ENCODE results near the gene PTPRE. TPM values are rescaled to one million over a fixed set of nuclear protein-coding genes. Genes with fewer than 3 reads are reported as not detected.
A peak's percentile ranks its signal among the peaks of the same experiment; 100 is the strongest.

Gene PTPRE
- total RNA-seq, 2 donors from 2014 or later: 32.7 to 54.1 TPM

DNA sequence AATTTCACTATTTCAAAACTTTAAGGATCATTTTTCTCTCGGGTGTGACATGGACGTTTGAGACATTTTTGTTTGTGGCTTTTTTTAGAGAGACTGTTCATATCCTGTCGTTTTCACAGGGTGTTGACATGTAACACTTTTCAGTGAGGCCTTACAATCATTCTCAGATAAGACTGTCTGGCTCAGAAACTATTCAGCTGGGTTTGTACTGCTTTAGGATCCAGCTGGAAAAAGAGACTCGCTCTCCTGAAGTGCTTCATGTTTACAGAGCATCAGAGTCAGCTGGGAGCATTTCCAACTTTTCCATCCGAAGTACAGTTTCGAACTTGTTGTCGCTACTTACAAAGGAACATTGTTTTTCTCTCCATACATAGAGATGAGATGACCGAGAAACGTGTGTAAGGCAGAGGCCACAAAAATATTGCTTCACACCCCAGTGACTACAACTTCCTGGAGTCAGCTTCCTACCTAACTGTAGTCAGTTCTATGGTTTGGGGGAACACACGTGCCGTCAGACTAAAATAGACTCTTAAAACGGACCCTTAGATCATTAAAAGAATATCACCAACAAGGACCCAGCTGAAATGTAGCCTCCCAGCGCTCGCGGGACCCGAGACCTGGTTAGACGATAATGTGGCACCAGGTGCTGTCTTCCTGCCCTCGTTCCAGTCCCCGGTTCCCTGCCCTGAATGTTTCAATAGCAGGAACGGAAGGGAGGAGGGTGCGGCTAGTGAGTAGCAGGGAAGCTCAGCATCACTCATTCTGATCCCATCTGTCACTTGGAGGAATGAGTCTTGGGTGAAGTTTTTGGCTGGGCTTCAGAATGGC lies 141.3 kb downstream of the PTPRE start:
- peaks cover 59% of the 10 kb centered on the region for H3K36me3 Mint-ChIP-seq (ENCODE audit: low read depth)
- peak overlapping the region; percentile 97 for H3K27ac Mint-ChIP-seq
- no peaks in the 10 kb centered on the region for H3K9me3 Mint-ChIP-seq
- H3K4me3 Mint-ChIP-seq: peak overlapping the region; percentile 93
- peaks cover 16% of the 10 kb centered on the region for H3K4me1 Mint-ChIP-seq
- peak; percentile 58 for ATAC-seq (replicated peaks)
- no peaks in the 10 kb centered on the region for H3K27me3 Mint-ChIP-seq

DNA sequence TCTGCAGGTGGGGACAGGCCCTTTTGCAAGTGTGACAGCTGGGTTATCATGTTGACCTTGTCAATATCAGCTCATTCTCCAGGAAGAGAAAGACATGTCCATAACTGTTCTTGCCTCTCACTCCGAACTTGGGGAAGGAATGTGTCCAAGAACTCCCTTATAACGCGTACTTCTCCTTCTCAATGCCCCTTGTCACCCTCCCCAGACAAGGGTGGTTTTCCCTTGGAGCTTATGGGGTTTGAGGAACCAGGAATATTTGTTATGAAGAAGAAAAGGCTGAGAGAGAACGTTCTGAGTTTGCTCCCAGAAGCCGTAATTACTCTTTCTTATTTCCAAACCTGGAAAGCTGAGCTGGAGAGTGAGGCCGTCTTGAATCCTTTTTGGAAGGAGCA lies 141.9 kb downstream of the PTPRE start:
- no peak for ATAC-seq (replicated peaks)

DNA sequence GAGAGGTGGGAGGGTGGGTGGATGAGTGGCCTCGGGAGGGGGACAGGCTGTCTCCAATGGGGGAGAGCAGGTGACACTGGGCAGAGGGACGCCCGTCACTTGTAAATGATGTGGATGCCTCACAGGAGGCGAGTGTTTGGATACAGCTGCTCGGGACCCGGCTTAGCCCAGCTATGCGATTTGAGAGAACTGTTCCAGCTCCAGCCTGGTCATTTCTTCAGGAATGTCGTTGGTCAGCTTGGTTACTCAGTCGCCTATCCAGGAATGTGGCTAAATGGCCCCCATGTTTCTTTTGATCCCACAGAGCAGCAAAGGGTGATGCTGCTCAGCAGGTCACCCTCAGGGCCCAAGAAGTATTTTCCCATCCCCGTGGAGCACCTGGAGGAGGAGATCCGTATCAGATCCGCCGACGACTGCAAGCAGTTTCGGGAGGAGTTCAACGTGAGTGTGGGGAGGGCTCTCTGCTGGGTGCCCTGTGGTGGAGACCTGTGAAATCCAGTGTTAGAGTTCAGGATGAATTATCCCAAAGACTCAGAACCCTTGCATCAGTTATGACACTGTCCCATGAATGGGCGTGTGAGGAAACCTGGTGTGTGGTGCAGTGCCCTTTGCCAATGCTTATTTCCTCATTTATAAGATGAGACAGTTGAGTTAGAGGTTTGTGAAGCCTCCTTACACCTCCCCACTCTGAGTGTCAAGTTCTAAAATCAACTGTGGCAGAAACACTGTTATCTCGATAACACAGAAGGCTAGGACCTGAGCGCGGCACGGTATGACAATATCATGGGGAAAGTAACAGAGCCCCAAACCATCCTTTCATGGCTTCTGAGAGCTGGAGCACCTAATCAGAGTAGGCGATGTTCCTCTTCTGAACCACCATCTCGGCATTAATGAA lies 142.6 kb downstream of the PTPRE start:
- H3K9me3 Mint-ChIP-seq: no peaks in the 10 kb centered on the region
- peak overlapping the region; percentile 93 for H3K4me3 Mint-ChIP-seq
- peak overlapping the region; percentile 97 for H3K27ac Mint-ChIP-seq
- H3K4me1 Mint-ChIP-seq: peaks cover 16% of the 10 kb centered on the region
- peaks cover 68% of the 10 kb centered on the region for H3K36me3 Mint-ChIP-seq (ENCODE audit: low read depth)
- no peak for ATAC-seq (replicated peaks)
- H3K27me3 Mint-ChIP-seq: no peaks in the 10 kb centered on the region

More for the DNA sequence above, 141.9 kb downstream of the PTPRE start:
- Mint-ChIP-seq H3K4me1 (peaks cover 16% of the 10 kb centered on the region), H3K27me3 (no peaks in the 10 kb centered on the region), H3K4me3 (peak overlapping the region; percentile 93), H3K9me3 (no peaks in the 10 kb centered on the region), H3K36me3 (ENCODE audit: low read depth) (peaks cover 63% of the 10 kb centered on the region), H3K27ac (peak overlapping the region; percentile 97)

DNA sequence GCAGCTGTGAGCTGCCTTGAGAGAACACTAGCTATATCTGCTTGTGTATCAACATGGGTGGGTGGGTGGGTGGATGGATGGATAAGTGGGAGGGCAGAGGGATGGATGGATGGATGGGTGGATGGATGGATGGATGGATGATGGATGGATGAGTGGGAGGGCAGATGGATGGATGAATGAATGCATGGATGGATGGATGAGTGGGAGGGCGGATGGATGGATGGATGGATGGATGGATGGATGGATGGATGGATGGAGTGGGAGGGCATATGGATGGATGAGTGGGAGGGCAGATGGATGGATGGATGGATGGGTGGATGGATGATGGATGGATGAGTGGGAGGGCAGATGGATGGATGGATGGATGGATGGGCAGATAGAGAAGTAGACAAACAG lies 143.2 kb downstream of the PTPRE start:
- H3K27me3 Mint-ChIP-seq: no peaks in the 10 kb centered on the region
- H3K4me3 Mint-ChIP-seq: peak overlapping the region; percentile 93
- H3K36me3 Mint-ChIP-seq (ENCODE audit: low read depth): peaks cover 73% of the 10 kb centered on the region
- H3K27ac Mint-ChIP-seq: peak overlapping the region; percentile 29
- no peaks in the 10 kb centered on the region for H3K9me3 Mint-ChIP-seq
- ATAC-seq (replicated peaks): no peak
- peaks cover 16% of the 10 kb centered on the region for H3K4me1 Mint-ChIP-seq

DNA sequence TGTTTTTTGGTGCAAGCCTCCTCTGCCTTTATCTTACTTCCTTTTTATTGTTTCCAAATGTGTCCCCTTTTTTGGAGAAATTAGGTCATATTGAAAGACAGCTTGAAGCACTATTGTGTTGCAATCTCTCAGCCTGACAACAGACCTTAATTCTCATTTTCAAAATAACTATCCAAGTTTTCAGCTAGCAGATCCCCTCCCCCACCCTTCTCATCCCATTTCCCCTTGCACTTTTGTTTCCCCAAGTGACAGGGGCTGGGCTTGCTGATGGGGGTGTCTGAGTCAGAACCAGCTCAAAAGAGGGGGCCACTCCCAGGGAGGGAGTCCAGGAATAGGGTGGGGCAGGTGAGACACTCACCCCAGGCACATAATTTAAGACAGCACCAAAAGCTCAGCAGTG lies 144.0 kb downstream of the PTPRE start:
- peaks cover 81% of the 10 kb centered on the region for H3K36me3 Mint-ChIP-seq (ENCODE audit: low read depth)
- H3K27me3 Mint-ChIP-seq: no peaks in the 10 kb centered on the region
- H3K4me1 Mint-ChIP-seq: peaks cover 16% of the 10 kb centered on the region
- ATAC-seq (replicated peaks): no peak
- H3K4me3 Mint-ChIP-seq: peak overlapping the region; percentile 93
- H3K9me3 Mint-ChIP-seq: no peaks in the 10 kb centered on the region
- H3K27ac Mint-ChIP-seq: peak overlapping the region; percentile 29

DNA sequence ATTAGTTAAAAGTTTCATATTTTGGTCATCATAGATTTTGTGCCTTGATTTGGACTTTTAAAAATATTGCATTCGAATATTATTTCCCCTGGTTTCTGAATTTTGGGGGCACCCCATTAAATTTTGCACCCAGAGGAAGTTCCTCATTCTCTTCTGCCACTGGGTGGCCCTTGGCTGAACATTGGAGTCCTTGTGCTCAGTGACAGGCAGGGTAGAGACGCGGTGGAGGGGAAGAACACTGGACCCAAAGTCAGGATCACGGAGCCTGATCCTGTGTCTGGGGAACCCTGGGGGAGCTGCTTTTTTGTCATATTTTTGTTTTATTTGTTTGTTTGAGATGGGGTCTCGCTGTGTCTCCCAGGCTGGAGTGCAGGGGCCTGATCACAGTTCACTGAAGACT lies 144.6 kb downstream of the PTPRE start:
- peaks cover 16% of the 10 kb centered on the region for H3K4me1 Mint-ChIP-seq

DNA sequence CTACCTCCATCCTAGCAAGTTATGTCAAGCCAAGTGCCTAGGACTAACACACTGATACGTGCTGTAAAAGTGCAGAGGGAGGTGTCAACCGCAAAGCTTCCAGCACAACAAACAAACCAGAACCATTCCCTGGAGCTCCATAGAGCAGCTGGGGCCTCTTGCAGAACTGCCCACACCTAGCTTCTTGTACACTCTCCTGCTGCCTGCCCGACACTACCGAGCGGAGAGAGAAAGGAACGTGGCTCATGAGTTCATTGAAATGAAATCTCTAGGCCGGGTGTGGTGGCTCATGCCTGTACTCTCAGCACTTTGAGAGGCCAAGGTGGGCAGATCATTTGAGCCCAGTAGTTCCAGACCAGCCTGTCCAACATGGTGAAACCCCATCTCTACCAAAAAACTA lies 145.8 kb downstream of the PTPRE start:
- H3K27me3 Mint-ChIP-seq: no peaks in the 10 kb centered on the region
- peaks cover 94% of the 10 kb centered on the region for H3K36me3 Mint-ChIP-seq (ENCODE audit: low read depth)
- no peaks in the 10 kb centered on the region for H3K9me3 Mint-ChIP-seq
- no peak overlapping the region for H3K4me3 Mint-ChIP-seq
- no peak for ATAC-seq (replicated peaks)
- H3K27ac Mint-ChIP-seq: no peak overlapping the region
- H3K4me1 Mint-ChIP-seq: peaks cover 16% of the 10 kb centered on the region

More for the DNA sequence above, 144.6 kb downstream of the PTPRE start:
- no peaks in the 10 kb centered on the region for H3K9me3 Mint-ChIP-seq
- no peak overlapping the region for H3K27ac Mint-ChIP-seq
- no peak overlapping the region for H3K4me3 Mint-ChIP-seq
- ATAC-seq (replicated peaks): no peak
- H3K27me3 Mint-ChIP-seq: no peaks in the 10 kb centered on the region
- H3K36me3 Mint-ChIP-seq (ENCODE audit: low read depth): peaks cover 87% of the 10 kb centered on the region

DNA sequence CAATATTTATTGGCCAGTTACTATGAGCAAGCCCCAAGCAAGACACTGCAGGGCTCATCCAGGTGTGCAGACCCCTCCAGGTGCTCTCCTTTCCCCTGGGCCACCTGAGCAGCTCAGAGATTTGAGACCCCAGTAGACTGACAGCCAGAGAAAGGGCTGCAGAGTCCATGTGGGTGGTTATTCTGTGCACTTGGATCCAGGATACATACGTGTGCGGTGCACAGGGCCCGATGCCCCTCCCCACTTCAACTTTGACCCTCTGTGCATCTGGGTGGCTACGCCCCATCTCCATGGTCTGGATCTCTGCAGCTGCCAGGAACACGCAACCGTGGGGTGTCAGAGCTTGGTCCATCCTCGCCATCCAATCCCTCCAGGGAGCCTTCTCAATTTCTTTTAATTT lies 146.5 kb downstream of the PTPRE start:
- Mint-ChIP-seq H3K4me3 (no peak overlapping the region), H3K36me3 (ENCODE audit: low read depth) (peaks cover 94% of the 10 kb centered on the region), H3K4me1 (peaks cover 16% of the 10 kb centered on the region), H3K27me3 (no peaks in the 10 kb centered on the region), H3K27ac (no peak overlapping the region), H3K9me3 (no peaks in the 10 kb centered on the region)
- no peak for ATAC-seq (replicated peaks)

DNA sequence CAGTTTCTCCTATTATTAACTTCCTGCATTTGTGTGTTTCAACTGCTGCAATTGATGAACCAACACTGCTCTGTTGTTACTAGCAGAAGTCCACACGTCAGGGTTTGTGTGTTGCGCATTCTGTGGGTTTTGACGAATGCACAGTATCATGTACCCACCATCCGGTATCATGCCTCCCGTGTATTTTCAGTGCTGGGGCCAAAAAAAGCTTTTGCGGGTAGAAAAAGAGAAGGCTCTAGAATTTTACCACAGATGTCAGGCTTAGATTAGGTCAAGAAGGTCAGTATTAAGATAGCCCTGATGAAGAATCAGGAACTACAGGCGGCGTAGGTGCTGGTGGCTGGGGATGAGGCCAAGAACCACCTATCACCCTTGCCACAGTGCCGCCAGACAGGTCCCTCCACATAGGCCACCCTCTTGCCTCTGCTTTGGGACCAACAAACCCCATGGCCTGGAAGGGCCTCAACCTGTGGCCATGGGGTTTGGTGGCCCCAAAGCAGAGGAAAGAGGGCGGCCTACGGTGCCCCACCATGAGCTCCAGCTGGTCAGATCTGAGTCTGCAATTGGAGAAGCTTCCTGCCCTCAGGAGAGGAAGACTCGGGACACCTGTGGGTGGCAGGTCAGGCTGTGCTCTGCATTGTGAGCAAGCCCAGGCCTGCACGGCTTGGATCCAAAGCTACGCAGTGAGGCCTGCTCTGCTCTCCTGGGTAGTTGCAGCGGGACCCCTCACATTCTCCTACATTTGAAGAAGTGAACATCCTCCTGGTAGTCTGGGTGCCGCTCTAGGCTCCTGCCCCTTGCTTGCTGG lies 147.5 kb downstream of the PTPRE start:
- peaks cover 11% of the 10 kb centered on the region for H3K4me1 Mint-ChIP-seq
- no peaks in the 10 kb centered on the region for H3K27me3 Mint-ChIP-seq
- ATAC-seq (replicated peaks): no peak
- no peak overlapping the region for H3K27ac Mint-ChIP-seq
- no peak overlapping the region for H3K4me3 Mint-ChIP-seq
- no peaks in the 10 kb centered on the region for H3K9me3 Mint-ChIP-seq
- H3K36me3 Mint-ChIP-seq (ENCODE audit: low read depth): peaks cover 90% of the 10 kb centered on the region

DNA sequence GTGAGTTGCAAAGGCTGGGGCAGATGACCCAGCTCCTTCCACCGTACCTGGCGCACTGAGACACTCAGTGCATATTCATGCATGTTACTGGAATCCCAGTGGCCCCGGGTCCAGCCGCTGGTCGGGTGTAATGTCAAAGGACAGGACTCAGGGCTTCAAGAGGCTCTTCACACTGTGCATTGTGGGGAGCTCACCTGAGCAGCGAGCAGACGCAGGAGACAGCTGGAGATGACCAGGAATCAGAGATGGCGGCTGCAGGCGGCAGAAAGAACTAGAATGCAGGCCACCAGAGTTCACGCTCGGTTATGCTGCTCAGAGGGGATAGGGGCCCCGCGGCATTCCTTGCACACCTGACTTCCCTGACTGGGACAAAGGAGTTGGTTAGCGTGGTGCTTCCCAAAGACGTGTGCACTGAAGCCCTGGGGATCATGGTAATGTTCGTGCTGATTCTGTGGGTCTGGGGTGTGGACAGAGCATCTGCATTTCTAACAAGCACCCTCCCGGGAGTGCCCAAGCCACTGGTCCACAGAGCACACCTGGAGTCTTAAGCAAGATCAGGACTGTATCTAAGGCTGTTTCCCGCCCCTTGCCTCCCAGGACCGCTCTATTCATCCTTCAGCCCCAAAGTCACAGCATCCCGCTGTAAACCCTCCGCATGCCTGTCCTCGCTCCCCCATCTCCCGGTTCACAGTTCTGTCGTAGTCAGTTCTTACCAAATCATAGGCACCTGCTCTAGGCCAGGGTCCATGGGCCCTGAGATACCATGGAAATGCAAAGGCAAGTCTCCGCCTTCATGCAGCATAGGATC lies 148.4 kb downstream of the PTPRE start:
- H3K9me3 Mint-ChIP-seq: no peaks in the 10 kb centered on the region
- ATAC-seq (replicated peaks): no peak
- H3K4me1 Mint-ChIP-seq: peaks cover 12% of the 10 kb centered on the region
- H3K27me3 Mint-ChIP-seq: no peaks in the 10 kb centered on the region
- peaks cover 90% of the 10 kb centered on the region for H3K36me3 Mint-ChIP-seq (ENCODE audit: low read depth)
- no peak overlapping the region for H3K4me3 Mint-ChIP-seq
- H3K27ac Mint-ChIP-seq: no peak overlapping the region

DNA sequence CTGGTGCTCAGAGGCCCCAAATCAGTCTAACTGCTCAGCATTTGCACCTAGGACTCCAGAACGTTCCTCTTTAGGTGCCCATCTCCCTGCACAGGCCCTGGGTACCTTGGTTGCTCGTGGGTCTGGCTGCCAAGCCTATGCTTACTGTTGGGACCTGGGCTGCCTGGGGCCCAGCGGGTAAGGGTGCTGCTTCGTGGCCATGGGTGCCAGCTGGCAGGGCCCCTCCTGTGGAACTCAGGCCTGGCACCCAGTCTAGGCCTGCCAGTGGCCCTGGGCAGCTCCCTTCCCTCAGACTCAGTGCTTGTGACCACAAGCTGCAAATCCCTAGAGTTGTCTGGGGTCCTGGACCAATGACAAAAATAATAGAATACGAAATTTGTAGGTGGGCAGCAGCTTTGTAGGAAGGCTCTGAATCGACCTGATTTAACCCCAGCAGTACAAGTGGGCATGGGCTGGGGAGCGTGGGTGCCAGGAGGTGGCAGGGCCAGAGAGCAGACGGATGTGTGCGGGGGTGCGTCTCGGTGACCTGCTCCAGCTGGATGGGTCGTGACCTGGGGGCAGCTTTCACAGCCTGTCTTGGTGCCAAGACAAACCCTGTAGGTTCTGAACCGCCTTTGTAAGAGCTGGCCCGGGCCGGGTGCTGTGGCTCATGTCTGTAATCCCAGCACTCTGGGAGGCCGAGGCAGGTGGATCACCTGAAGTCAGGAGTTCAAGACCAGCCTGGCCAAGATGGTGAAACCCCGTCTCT lies 149.6 kb downstream of the PTPRE start:
- no peak overlapping the region for H3K27ac Mint-ChIP-seq
- no peaks in the 10 kb centered on the region for H3K9me3 Mint-ChIP-seq
- H3K27me3 Mint-ChIP-seq: no peaks in the 10 kb centered on the region
- peaks cover 90% of the 10 kb centered on the region for H3K36me3 Mint-ChIP-seq (ENCODE audit: low read depth)
- H3K4me1 Mint-ChIP-seq: peaks cover 5% of the 10 kb centered on the region
- no peak for ATAC-seq (replicated peaks)
- H3K4me3 Mint-ChIP-seq: no peak overlapping the region

DNA sequence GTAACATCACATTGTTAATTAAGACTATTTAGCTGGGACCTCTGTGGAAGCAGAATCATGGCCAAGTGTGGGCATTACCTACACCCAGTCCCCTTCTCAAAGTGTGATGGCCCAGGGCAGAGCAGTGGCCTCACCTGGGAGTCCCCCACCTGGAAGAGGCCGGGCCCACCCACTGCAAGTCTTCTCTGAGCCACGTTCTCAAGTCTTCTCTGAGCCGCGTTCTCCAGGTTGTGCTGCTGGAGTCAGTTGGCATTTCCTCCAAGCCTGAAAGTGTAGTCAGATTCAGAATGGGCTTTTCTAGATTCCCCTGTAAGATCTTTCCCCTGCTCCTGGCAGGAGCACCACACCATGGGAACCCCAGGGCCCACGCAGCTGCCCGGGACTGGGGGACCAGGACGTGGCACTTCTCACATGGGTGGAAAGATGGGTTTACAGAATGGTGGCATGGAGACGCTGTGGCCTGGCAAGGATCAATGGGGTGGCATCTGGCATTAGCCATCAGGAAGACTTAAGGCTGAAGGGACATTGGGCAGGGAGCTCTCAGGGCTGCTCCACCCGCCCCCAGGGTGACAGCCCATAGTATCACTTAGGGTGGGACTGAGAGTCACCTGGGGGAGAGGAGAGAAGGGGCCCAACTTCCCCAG lies 151.3 kb downstream of the PTPRE start:
- ATAC-seq (replicated peaks): no peak
- Mint-ChIP-seq H3K9me3 (no peaks in the 10 kb centered on the region), H3K27me3 (no peaks in the 10 kb centered on the region), H3K36me3 (ENCODE audit: low read depth) (peaks cover 89% of the 10 kb centered on the region), H3K4me1 (peaks cover 13% of the 10 kb centered on the region), H3K4me3 (no peak overlapping the region), H3K27ac (peak overlapping the region; percentile 26)

DNA sequence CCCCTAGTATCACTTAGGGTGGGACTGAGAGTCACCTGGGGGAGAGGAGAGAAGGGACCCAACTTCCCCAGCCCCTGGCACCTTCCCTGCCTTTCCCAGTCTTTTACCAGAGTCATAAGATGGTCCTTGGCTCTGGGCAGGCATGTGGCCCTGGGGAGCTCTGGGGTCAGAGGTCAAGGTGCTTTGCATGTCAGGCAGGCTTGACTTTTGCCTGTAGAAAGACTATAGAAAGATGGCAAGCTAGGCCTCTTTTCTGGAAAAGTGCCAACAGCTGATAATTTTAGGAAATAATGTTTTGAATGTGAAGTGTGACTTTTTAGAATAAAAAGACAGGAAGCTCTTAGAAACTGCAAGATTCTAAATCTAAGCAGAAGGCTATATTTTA lies 151.8 kb downstream of the PTPRE start:
- H3K27ac Mint-ChIP-seq: no peak overlapping the region
- H3K9me3 Mint-ChIP-seq: no peaks in the 10 kb centered on the region
- peaks cover 18% of the 10 kb centered on the region for H3K4me1 Mint-ChIP-seq
- no peak for ATAC-seq (replicated peaks)
- H3K4me3 Mint-ChIP-seq: no peak overlapping the region
- H3K36me3 Mint-ChIP-seq (ENCODE audit: low read depth): peaks cover 91% of the 10 kb centered on the region
- no peaks in the 10 kb centered on the region for H3K27me3 Mint-ChIP-seq
